H9 (cell line): ENCODE data around the gene CDRT4. TPM values are rescaled to one million over a fixed set of nuclear protein-coding genes. Genes with fewer than 3 reads are reported as not detected.

Experiments used
- DNase-seq: peaks from one replicate; pipeline ENCODE4 v3.0.0-alpha.2; 2017
- H2AFZ ChIP-seq: one replicate; pipeline ENCODE4 v1.6.1; 2013; ENCODE audit warnings: mild to moderate bottlenecking, low read length, control low read depth, moderate library complexity
- H2AK5ac ChIP-seq: 2 replicates; pipeline ENCODE4 v1.6.1; 2013; ENCODE audit warnings: low read length, control low read depth, mixed read lengths; ENCODE audit not compliant: insufficient read length
- H2BK120ac ChIP-seq: one replicate; pipeline ENCODE4 v1.6.1; 2013; ENCODE audit warnings: low read depth, mild to moderate bottlenecking, low read length, control low read depth, inconsistent platforms; ENCODE audit not compliant: poor library complexity, severe bottlenecking
- H2BK12ac ChIP-seq: 2 replicates; pipeline ENCODE4 v1.6.1; 2013; ENCODE audit warnings: low read length, control low read depth, mixed read lengths, low read depth; ENCODE audit not compliant: insufficient read length
- H2BK15ac ChIP-seq: 2 replicates; pipeline ENCODE4 v1.6.1; 2013; ENCODE audit warnings: low read depth, low read length, control low read depth
- H2BK20ac ChIP-seq: one replicate; pipeline ENCODE4 v1.6.1; 2013; ENCODE audit warnings: low read depth, mild to moderate bottlenecking, low read length, control low read depth, inconsistent platforms; ENCODE audit not compliant: poor library complexity, severe bottlenecking
- H2BK5ac ChIP-seq: 2 replicates; pipeline ENCODE4 v1.6.1; 2013; ENCODE audit warnings: low read length, control low read depth, mixed read lengths; ENCODE audit not compliant: insufficient read length
- H3K14ac ChIP-seq: 2 replicates; pipeline ENCODE4 v1.6.1; 2013; ENCODE audit warnings: low read length, control low read depth; ENCODE audit not compliant: insufficient read depth
- H3K18ac ChIP-seq: 2 replicates; pipeline ENCODE4 v1.6.1; 2013; ENCODE audit warnings: low read depth, mild to moderate bottlenecking, mixed read lengths, low read length, control low read depth; ENCODE audit not compliant: insufficient read length
- H3K23ac ChIP-seq: 2 replicates; pipeline ENCODE4 v1.6.1; 2013; ENCODE audit warnings: low read length, control low read depth, mixed read lengths, low read depth; ENCODE audit not compliant: insufficient read length
- H3K23me2 ChIP-seq: 2 replicates; pipeline ENCODE4 v1.6.1; 2013; ENCODE audit warnings: low read depth, mild to moderate bottlenecking, mixed read lengths, low read length, control low read depth; ENCODE audit not compliant: insufficient read length, poor library complexity, severe bottlenecking
- H3K27ac ChIP-seq: 2 replicates; pipeline ENCODE4 v1.5.1; 2013; ENCODE audit warnings: low read length, control low read depth, mixed read lengths, low read depth; ENCODE audit not compliant: insufficient read length
- H3K27me3 ChIP-seq: 2 replicates; pipeline ENCODE4 v1.6.1; 2013; ENCODE audit warnings: low read length, control low read depth, inconsistent platforms; ENCODE audit not compliant: insufficient read depth
- H3K4ac ChIP-seq: 2 replicates; pipeline ENCODE4 v1.6.1; 2013; ENCODE audit warnings: low read depth, mild to moderate bottlenecking, control low read depth, inconsistent platforms, low read length, moderate library complexity
- H3K4me1 ChIP-seq: 2 replicates; pipeline ENCODE4 v1.6.1; 2013; ENCODE audit warnings: low read length, control low read depth, inconsistent platforms; ENCODE audit not compliant: insufficient read depth
- H3K4me2 ChIP-seq: 2 replicates; pipeline ENCODE4 v1.6.1; 2013; ENCODE audit warnings: low read length, control low read depth, mixed read lengths; ENCODE audit not compliant: insufficient read length, insufficient read depth
- H3K56ac ChIP-seq: 2 replicates; pipeline ENCODE4 v1.6.1; 2013; ENCODE audit warnings: low read depth, mild to moderate bottlenecking, mixed read lengths, low read length, control low read depth; ENCODE audit not compliant: insufficient read length
- H3K79me1 ChIP-seq: 2 replicates; pipeline ENCODE4 v1.6.1; 2013; ENCODE audit warnings: low read depth, mild to moderate bottlenecking, moderate library complexity, low read length, control low read depth, inconsistent platforms; ENCODE audit not compliant: insufficient read depth, poor library complexity, severe bottlenecking
- H3K79me2 ChIP-seq: 2 replicates; pipeline ENCODE4 v1.6.1; 2013; ENCODE audit warnings: low read length, control low read depth, inconsistent platforms; ENCODE audit not compliant: insufficient read depth
- H3K9ac ChIP-seq: 2 replicates; pipeline ENCODE4 v1.6.1; 2013; ENCODE audit warnings: low read length, control low read depth, mixed read lengths; ENCODE audit not compliant: insufficient read length; ENCODE audit errors: extremely low read depth
- H3K9me3 ChIP-seq: one replicate; pipeline ENCODE4 v1.6.1; 2013; ENCODE audit warnings: low read depth, low read length, inconsistent platforms; ENCODE audit not compliant: control insufficient read depth
- H3T11ph ChIP-seq: one replicate; pipeline ENCODE4 v1.6.1; 2013; ENCODE audit warnings: mild to moderate bottlenecking, low read length, control low read depth, inconsistent platforms
- H4K20me1 ChIP-seq: one replicate; pipeline ENCODE4 v1.6.1; 2013; ENCODE audit not compliant: control insufficient read depth, insufficient read length, insufficient read depth
- H4K5ac ChIP-seq: 2 replicates; pipeline ENCODE4 v1.6.1; 2013; ENCODE audit warnings: low read depth, mild to moderate bottlenecking, mixed read lengths, low read length, control low read depth; ENCODE audit not compliant: insufficient read length
- H4K8ac ChIP-seq: replicated peaks from 2 replicates; pipeline ENCODE4 v1.6.1; 2013; ENCODE audit warnings: low read length, control low read depth, mixed read lengths, low read depth; ENCODE audit not compliant: insufficient read length
- H4K91ac ChIP-seq: 2 replicates; pipeline ENCODE4 v1.6.1; 2013; ENCODE audit warnings: low read depth, mild to moderate bottlenecking, moderate library complexity, mixed read lengths, low read length, control low read depth; ENCODE audit not compliant: insufficient read length
- H3K27ac Mint-ChIP-seq, 3 experiments: 2 replicates in 2 of 3; 3 replicates in 1 of 3; pipeline ENCODE4 v1.8.0; 2020 to 2021; ENCODE audit warnings: mixed read lengths in 3 of 3, mild to moderate bottlenecking in 1 of 3, moderate library complexity in 1 of 3
- H3K27me3 Mint-ChIP-seq: 2 replicates; pipeline ENCODE4 v1.8.0; 2021; ENCODE audit warnings: low read depth, mild to moderate bottlenecking, moderate library complexity, mixed read lengths
- H3K36me3 Mint-ChIP-seq, 3 experiments: 2 replicates in 2 of 3; 3 replicates in 1 of 3; pipeline ENCODE4 v1.8.0; 2020 to 2021; ENCODE audit warnings: low read depth in 3 of 3, mixed read lengths in 3 of 3; ENCODE audit not compliant: insufficient read depth in 1 of 3
- H3K4me1 Mint-ChIP-seq, 2 experiments: 2 replicates each; pipeline ENCODE4 v1.8.0; 2020; ENCODE audit warnings: mixed read lengths in 2 of 2
- H3K4me3 Mint-ChIP-seq, 2 experiments: 2 replicates in 1 of 2; 3 replicates in 1 of 2; pipeline ENCODE4 v1.8.0; 2020 to 2021; ENCODE audit warnings: mild to moderate bottlenecking in 2 of 2, mixed read lengths in 2 of 2, moderate library complexity in 1 of 2
- H3K9me3 Mint-ChIP-seq, 2 experiments: 2 replicates in 1 of 2; 3 replicates in 1 of 2; pipeline ENCODE4 v1.8.0; 2020; ENCODE audit warnings: mild to moderate bottlenecking in 2 of 2, mixed read lengths in 2 of 2, moderate library complexity in 1 of 2
- CTCF ChIP-seq: fragments of 200-600 bp; sonication (generic); conservative IDR thresholded peaks from 3 replicates; pipeline ENCODE4 v1.8.0; 2021; ENCODE audit warnings: antibody characterized with exemption, mild to moderate bottlenecking
- WGBS: extraction: QIAGEN DNeasy Blood & Tissue Kit; methylation state at CpG from one replicate; pipeline ENCODE4 v1.1.7; 2013; ENCODE audit warnings: missing lambda C conversion rate, low lambda C conversion rate, mixed read lengths; ENCODE audit not compliant: insufficient read length; ENCODE audit errors: extremely low coverage; 5-methylcytosine and 5-hydroxymethylcytosine counted together
- total RNA-seq: library from RNA; stranded (reverse); gene quantifications from 2 replicates; pipeline ENCODE4 v1.2.1, GENCODE V29; 2021

Gene CDRT4
- total RNA-seq, 1 experiment from 2014 or later, result 3.8 TPM

- Mint-ChIP-seq H3K4me3 (no peak overlapping the region), H3K27me3 (peaks cover 2% of the 10 kb centered on the region), H3K4me1 (peaks cover 12 to 16% of the 10 kb centered on the region in 2 experiments), H3K27ac (no peak overlapping the region), H3K36me3 (peaks cover 0 to 3% (median 0%) of the 10 kb centered on the region in 3 experiments; a peak in 2 of 7 replicates), H3K9me3 (peaks cover 0 to 2% of the 10 kb centered on the region in 2 experiments; a peak in 1 of 5 replicates)
- Histone ChIP-seq H2AFZ (no peak overlapping the region), H3K9ac (no peak overlapping the region), H3K4me1 (peaks cover 2% of the 10 kb centered on the region; the same call in 1 of the 2 replicates), H4K20me1 (no peaks in the 10 kb centered on the region), H4K91ac (no peak overlapping the region), H3T11ph (no peak overlapping the region), H3K27me3 (no peaks in the 10 kb centered on the region), H3K14ac (no peak overlapping the region), H4K5ac (no peak overlapping the region), H3K79me2 (no peaks in the 10 kb centered on the region), H3K9me3 (no peaks in the 10 kb centered on the region), H2BK15ac (no peak overlapping the region), H2BK12ac (no peak overlapping the region), H2BK20ac (no peak overlapping the region), H3K23me2 (no peaks in the 10 kb centered on the region), H4K8ac (no peak overlapping the region), H2BK5ac (no peak overlapping the region), H3K4ac (no peak overlapping the region), H3K79me1 (no peaks in the 10 kb centered on the region), H3K56ac (no peak overlapping the region), H3K18ac (no peak overlapping the region), H3K27ac (no peak overlapping the region), H2AK5ac (no peak overlapping the region), H2BK120ac (no peak overlapping the region), H3K23ac (no peak overlapping the region), H3K4me2 (no peak overlapping the region)
- no peak for TF ChIP-seq CTCF
- no peak for DNase-seq
- WGBS, result no CpG with 5 or more reads among the region's 7 CpGs
These were observed 55.8 kb downstream of the CDRT4 start for GRCh38 chr17:15411384-15412198.
